Colonic mucosa (tissue), 4 donors: ENCODE measurements around the gene LRRC25. TPM values are rescaled to one million over a fixed set of nuclear protein-coding genes. Genes with fewer than 3 reads are reported as not detected.

Source experiments
- DNase-seq: peaks from one replicate; pipeline ENCODE4 v3.0.0-alpha.2; 2020
- H3K27ac ChIP-seq: fragments of 200-600 bp; one replicate; pipeline ENCODE4 v1.8.0; 2021
- H3K27me3 ChIP-seq: fragments of 200-600 bp; one replicate; pipeline ENCODE4 v1.8.0; 2021
- H3K36me3 ChIP-seq: fragments of 200-600 bp; one replicate; pipeline ENCODE4 v1.8.0; 2021
- H3K4me1 ChIP-seq: fragments of 200-600 bp; one replicate; pipeline ENCODE4 v1.8.0; 2021; ENCODE audit warnings: mild to moderate bottlenecking
- H3K4me3 ChIP-seq: fragments of 200-600 bp; one replicate; pipeline ENCODE4 v1.8.0; 2021
- H3K9ac ChIP-seq, 2 donors: one replicate each; pipeline ENCODE4 v1.7.0; 2013; ENCODE audit warnings: control low read depth in 2 of 2, low read depth in 2 of 2, low read length in 2 of 2
- H3K9me3 ChIP-seq: fragments of 200-600 bp; one replicate; pipeline ENCODE4 v1.8.0; 2021
- CTCF ChIP-seq: fragments of 200-600 bp; IDR thresholded peaks from one replicate; pipeline ENCODE4 v1.8.0; 2022; ENCODE audit warnings: antibody characterized with exemption, mild to moderate bottlenecking
- intact Hi-C: fragments of 100-400 bp; cut with DNase I; formaldehyde crosslinking; loops from one replicate; pipeline ENCODE4 v1.14.1; 2022
- total RNA-seq, 2 donors: library from RNA; stranded (reverse); fragmentation: NEBNext Ultra II Directional in 1 of 2; extraction: Animal tissue kit (Norgen Biotek cat#: 25700) in 1 of 2; gene quantifications; one replicate each; pipeline ENCODE4 v1.2.1, GENCODE V29; 2021
- donor health status: healthy.
- donor health status: DM: no; HTN: no; CAD: no.
- donor health status: DM: no; HTN: no; CAD: no.

Gene LRRC25
- 1 to 10 TPM; 1.4 to 3.9 TPM for total RNA-seq

- intact Hi-C loops, result no loop called here
- Histone ChIP-seq H3K36me3 (no peaks in the 10 kb centered on the region), H3K4me1 (peaks cover 6% of the 10 kb centered on the region), H3K9me3 (no peaks in the 10 kb centered on the region), H3K9ac (peak within 1 kb of the TSS; percentile 50 to 55), H3K27ac (no peak within 1 kb of the TSS), H3K27me3 (peaks cover 10% of the 10 kb centered on the region), H3K4me3 (peak within 1 kb of the TSS; percentile 33)
- TF ChIP-seq CTCF, result no peak
- DNase-seq, result no peak
Measured at GRCh38 chr19:18397242-18398202, at the start of gene LRRC25. Gene LRRC25 (minus strand): TSS chr19:18397622. CDS start chr19:18396963, 659 bp downstream.

- Histone ChIP-seq H3K27me3 (no peaks in the 10 kb centered on the region), H3K36me3 (peaks cover 9% of the 10 kb centered on the region), H3K9me3 (no peaks in the 10 kb centered on the region), H3K27ac (no peak overlapping the region), H3K9ac (no peak overlapping the region), H3K4me3 (no peak overlapping the region), H3K4me1 (peaks cover 6% of the 10 kb centered on the region)
- no peak for TF ChIP-seq CTCF
- intact Hi-C loops, result no loop called here
- no peak for DNase-seq
Measured at GRCh38 chr19:18446811-18447359, 49.5 kb upstream of the LRRC25 start.

- TF ChIP-seq CTCF, result no peak
- DNase-seq, result no peak
- intact Hi-C loops, result no loop called here
- Histone ChIP-seq H3K36me3 (peaks cover 9% of the 10 kb centered on the region), H3K27me3 (no peaks in the 10 kb centered on the region), H3K4me3 (no peak overlapping the region), H3K4me1 (peaks cover 6% of the 10 kb centered on the region), H3K9ac (peak overlapping the region in 1 of 2 donors; percentile 1), H3K9me3 (no peaks in the 10 kb centered on the region), H3K27ac (no peak overlapping the region)
Measured at GRCh38 chr19:18446145-18446810, 48.9 kb upstream of the LRRC25 start.

GRCh38 chr19:18445262-18445948, 48.0 kb upstream of the LRRC25 start:
- intact Hi-C loops, result no loop called here
- H3K4me3 ChIP-seq, result no peak overlapping the region
- H3K36me3 ChIP-seq, result peaks cover 6% of the 10 kb centered on the region
- peak; percentile 64 for DNase-seq
- no peak overlapping the region for H3K9ac ChIP-seq
- no peak for TF ChIP-seq CTCF
- no peaks in the 10 kb centered on the region for H3K9me3 ChIP-seq
- no peak overlapping the region for H3K27ac ChIP-seq
- peaks cover 6% of the 10 kb centered on the region for H3K4me1 ChIP-seq
- no peaks in the 10 kb centered on the region for H3K27me3 ChIP-seq

GRCh38 chr19:18444513-18444912, 47.1 kb upstream of the LRRC25 start:
- no peak for DNase-seq
- Histone ChIP-seq H3K27me3 (no peaks in the 10 kb centered on the region), H3K9ac (no peak overlapping the region), H3K27ac (no peak overlapping the region), H3K4me3 (no peak overlapping the region), H3K36me3 (no peaks in the 10 kb centered on the region), H3K9me3 (no peaks in the 10 kb centered on the region), H3K4me1 (peaks cover 6% of the 10 kb centered on the region)
- TF ChIP-seq CTCF, result no peak
- intact Hi-C loops, result no loop called here
